HG02852 (cell line): ENCODE measurements around the gene TUBA8.
"Not testable (repeated sequence)": the region's sequence is repeated elsewhere in the genome, so short reads cannot be mapped to it uniquely, and the experiment has no call there.

Source experiments
- ATAC-seq: cut with Tn5 transposase; IDR thresholded peaks from one replicate; pipeline ENCODE4 v1.9.1; 2021; ENCODE audit warnings: mild to moderate bottlenecking, moderate library complexity; ENCODE audit not compliant: unreplicated experiment

The TUBA8 gene

DNA sequence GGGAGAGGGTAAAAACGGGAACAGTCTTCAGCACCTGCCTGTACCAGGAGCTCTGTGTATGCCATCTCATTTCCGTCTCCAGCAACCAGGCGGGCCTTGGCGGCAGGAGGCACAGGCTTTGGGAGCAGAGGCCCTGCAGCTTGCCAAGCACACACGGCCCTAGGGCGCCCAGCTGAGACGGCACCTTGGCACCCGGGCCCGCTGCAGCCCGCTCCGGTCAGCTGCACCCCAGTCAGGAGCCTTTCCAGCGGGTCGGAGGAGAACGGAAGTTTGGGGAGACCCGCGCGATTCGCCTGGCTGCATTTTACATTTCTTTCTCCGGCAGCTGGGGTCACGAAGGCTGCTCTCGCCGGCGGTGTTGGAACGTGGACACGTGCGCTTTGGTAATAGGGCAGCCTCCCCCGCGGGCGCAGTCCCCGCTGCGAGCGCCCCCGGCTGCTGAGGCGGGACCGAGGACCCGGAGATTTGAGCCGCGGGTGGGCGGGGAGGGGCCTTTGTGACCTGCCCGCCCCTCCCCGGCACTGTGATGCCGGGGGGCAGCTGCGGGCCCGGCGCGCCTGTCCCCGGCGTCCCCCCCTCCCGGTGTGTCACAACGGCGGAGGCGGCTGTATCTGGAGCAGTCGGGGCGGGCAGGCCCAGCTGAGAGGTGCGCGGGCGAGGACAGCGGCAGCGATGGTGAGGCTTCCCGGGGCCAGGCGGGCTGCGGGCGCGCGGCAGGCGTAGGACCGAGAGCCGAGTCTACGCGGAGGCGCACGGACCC is at the start of gene TUBA8:
Gene TUBA8, plus strand, starts transcription at position 616 of the 760 bp plus-strand sequence. Its CDS starts 57 bp downstream, at position 673.
- no peak for ATAC-seq

DNA sequence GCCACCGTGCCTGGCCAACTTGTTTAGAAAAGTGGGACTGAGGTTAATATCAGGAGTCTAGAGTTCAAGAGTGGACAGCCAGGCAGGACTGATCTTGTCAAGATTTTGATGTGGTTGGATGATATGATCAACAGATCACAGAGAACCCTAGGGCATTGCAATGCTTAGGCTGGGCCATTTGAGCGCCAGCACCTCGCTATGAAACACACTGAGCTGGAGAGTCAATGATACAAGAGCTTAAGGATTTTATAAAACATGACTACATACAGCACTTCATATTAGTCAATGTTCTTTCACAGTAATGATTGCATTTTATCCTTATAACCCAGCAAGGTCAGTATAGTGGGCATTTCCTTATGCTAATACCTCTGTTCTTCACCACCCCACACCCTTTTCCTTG is 48.2 kb upstream of the TUBA8 start:
- ATAC-seq: no peak

DNA sequence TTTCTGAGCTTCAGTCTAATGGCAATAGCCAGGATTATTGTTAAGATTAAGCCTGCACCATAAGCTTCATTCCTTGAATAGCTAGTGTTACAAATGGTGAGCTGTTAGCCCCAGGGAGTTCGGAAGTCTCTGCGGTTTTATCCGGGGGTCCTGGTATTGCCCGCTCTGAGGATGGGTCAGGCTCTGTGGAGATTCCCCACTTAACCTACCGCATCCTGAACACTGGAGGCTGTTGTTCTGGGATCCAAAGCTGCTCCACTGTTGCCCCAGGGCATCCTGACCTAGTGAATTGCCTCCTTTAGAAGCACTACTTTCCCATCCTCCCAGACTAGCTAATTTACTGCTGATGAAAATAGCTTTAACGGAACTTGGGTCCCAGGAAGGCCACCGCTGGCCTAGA is 47.3 kb upstream of the TUBA8 start:
- ATAC-seq: no peak

DNA sequence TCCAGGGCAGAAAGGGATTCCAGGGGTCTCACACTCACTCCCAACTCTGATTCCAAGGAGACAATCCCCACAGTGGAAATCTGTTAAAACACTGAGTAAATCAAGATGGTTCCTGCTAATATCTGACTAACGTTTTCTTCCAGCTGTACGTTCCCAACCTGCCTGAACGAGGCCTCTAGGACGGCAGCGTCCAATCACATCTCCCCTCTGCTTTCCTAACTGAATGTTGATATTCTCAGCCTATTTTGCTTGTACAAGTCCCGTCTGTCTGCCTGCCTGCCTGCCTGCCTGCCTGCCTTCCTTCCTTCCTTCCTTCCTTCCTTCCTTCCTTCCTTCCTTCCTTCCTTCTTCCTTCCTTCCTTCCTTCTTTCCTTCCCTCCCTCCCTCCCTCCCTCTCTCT is 46.9 kb upstream of the TUBA8 start:
- not testable (repeated sequence) for ATAC-seq

DNA sequence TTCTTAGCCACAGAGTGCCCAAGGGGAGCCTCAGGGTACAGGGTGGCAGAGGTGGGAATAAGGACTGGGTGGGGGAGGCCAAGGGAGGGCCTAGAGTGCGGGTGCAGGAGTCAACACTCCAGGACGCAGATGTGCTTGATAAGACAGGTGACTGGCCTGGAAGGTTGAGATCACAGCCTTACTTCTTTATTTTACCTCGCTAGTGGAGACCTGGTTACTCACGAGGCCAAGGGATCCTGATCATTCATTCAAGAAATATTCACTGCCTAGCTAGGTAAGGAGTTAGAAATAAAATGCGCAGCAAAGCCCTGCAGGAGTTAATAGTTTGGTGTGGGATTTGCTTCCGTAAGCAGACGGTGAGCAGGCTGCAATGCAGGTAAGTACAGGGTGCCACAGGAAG is 46.0 kb upstream of the TUBA8 start:
- no peak for ATAC-seq

DNA sequence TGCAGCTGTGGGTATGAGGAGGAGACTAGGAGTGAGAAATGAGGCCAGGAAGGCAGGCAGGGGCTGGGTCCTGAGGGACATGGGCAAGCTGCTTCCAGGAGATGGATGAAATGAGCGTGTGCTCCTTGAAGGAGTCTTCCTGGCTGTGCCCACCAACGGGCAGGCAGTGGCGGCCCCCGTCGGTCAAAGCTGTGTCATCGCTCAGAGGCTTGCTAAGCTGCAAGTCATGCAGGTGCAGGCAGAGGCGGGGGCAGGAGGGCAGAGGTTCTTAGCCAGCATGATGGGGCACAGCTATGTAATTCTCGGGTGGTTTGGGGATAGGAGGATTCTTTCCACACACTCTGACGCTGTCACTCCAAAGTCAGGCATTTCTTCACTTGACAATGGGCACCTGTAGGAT is 45.4 kb upstream of the TUBA8 start:
- no peak for ATAC-seq

DNA sequence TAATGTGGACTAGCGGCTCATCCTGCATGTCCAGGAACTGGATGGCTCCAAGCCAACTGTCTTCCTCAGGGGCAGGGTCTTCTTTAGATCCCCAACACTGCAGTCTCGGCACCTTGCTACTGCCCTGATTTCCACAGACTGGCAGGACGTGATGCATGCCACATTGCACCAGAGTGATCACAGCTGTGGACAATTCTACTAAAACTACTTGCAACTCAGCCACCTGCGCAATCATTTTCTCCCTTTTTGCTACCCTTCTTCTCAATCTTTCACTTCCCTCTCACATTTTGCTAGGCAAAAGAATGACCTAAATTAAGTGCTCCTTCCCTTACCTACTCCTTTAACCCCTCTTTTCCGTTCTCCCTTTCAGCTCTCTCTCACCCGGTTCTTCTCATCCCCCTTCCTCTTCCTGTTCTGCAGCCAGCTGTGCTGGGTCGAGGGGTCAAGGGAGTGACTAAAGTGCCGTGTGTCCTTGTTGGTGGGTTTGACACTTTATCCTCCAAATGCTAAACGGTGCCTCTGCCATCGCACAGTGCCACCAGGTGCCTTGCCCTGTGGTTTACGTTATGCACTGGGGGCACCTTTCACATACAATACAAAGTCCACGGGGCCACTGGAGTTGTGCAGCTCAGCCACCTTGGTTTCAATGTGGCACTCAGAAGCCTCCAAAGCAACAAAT is 44.3 kb upstream of the TUBA8 start:
- ATAC-seq: no peak

DNA sequence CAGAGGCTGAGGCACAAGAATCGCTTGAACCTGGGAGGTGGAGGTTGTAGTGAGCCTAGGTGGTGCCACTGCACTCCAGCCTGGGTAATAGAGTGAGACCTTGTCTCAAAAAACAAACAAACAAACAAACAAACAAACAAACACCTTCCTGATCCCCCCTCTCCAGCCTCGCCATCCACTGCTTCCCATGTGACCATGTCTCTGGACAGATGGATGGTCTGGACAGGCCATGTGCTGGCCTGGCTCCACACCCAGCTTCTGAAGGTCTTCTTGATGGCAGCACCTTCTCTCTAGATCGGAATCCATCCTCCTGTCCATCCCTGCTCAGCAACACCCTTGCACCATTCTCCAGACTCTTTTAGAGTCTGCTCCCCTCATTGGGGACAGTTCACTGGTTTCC is 43.5 kb upstream of the TUBA8 start:
- ATAC-seq: no peak

DNA sequence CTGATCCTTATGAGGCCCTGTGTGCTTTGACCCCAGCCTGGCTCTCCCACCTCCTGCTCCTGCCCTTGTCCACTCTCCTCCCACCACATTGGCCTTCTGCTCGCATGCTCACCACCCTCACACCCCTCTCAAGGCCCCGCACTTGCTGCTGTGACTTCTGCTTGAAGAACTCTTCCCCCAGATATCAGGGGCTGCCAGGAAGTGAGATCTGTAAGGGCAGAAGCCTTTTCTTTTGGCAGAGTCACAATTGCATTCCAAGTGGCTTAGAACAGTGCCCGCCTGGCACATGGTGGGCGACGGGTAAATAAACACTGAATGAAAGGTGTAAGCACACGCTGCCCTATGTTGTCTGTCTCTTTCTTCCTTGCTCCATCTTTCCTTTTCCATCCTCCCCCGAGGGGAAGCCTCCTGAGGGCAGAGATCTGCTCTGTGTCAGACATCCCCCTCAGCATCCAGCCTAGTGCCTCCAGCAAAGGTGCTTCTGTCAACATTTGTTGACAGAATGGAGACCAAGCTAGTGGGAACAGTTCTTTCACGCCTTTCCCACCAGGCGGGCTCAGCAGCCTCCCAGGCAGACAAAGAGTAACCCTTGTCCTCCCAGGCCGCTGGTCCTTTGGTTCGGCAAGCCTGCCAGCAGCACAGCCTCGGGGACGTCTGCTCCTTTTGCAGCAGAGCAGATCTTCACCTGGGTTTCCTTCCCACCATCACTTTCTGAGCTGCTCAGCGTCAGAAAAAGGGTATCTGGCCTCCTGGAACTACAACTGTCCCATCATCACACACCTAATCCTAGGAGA is 42.9 kb upstream of the TUBA8 start:
- ATAC-seq: no peak

DNA sequence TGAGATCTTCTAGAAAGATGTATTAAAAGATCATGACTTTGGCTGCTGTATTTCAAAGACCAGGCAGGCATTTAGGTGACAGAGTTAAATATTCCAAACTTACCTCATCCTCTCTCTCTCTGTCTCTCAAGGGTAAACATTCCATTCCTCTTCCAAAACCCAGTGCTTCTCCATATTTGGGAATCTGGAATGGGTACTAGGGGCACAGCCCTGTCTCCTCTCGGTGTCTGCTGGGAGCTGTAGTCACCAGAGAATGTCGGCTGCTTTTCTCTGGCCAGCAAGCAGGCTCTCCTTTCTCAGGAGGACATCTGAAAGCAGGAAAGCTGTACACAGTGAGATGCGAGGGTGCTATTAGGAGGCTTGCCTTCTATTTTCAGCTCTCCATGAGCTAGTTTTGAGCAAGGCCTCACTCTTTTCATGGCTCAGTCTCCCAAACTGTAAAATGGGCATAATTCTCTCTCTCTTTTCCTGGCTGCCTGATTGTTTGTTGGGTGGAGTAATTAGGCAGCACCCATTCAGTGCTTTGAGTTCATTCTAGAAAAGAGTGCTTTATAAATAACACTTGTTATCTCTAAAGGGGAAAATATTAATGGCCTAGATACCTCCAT is 42.1 kb upstream of the TUBA8 start:
- ATAC-seq: no peak

DNA sequence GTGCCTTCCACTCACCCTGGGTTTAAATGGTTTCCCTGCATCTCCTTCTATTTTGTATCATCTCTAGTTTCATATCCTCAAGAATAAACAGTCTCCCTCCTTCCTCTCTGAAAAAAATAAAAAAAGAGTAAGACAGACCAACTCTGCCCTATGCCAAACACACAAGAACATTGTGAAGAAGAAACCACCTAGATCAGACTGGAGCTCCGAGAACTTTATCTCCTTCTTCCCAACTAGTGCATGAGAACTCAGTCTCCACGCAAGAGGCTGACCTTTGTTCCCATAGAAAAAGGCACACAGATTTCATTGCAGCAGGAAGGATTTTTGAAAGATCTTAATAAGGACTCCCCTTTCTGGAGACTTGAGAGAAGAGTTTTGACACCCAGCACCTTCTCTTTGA is 41.6 kb upstream of the TUBA8 start:
- no peak for ATAC-seq

DNA sequence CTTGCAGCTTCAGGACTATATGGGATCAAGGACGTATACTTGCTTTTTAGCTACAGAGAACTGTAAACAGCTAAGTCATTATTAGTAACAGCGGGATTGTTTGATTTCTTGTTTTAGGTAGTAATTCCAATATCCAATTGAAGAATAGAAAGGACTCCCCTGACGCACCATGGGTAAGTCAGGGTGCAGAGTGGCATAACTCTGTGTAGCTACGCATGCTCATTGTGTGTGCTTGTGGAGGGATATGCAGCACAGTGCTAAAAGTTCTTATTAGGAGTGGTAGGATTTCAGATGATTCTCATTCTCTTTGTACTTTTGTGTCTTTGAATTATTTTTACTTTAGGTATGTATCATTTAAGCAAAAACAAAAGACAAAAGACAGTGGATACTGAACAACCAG is 40.6 kb upstream of the TUBA8 start:
- ATAC-seq: no peak

DNA sequence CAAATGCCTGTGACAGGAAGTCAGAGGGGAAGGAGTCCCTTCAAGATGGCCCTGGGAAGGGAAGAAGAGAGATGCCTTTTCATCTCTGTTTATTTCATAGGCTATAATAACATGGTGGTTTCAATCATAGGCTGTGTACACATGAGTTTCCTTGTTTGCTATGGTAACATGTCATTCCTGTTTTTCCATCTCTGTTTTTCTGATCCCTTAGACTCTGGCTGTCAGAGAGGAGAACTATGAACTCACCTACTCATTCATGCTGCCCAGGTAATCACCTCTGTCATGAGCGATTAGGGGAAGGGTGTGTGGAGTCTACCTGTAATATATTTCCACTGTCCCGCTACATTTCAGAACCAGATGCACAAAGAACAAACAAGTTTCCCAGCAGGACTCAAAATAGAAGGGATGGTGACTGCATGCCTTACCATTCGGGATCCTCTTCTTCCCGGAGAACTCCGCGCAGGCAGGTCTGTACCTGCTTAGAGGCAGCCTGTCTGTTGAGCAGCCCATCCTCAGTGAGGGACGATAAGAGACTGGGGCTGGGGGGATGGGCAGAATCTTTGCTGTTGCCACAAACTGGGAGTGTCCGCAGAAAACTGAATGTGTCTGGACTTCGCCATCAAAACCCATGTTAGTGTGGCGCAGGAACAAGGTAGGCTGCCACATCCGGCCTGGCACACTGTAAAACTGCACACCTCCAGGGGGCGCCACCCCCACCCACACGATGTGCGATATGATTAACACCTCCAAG is 39.9 kb upstream of the TUBA8 start:
- ATAC-seq: no peak

DNA sequence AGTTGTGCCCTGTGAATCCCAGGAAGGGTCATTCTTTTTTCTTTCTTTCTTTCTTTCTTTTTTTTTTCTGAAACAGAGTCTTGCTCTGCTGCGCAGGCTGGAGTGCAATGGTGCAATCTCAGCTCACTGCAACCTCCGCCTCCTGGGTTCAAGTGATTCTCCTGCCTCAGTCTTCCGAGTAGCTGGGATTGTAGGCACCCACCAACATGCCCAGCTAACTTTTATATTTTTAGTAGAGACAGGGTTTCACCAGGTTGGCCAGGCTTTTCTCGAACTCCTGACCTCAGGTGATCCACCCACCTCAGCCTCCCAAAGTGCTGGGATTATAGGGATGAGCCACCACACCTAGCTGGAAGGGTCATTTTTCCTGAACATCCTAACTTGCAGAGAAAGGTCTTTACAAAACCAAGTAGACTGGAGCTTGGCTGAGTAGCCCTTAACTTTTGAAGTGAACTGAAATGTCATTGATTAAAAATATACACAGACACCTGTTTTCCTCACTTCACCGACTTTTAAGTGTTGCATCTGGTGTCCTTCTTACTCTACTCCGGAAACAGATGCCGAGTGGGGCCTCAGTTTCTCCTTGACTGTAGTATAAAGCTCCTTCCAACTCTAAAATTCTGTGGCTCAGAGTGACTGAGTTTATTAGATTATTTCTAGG is 39.2 kb upstream of the TUBA8 start:
- ATAC-seq: not testable (repeated sequence)

DNA sequence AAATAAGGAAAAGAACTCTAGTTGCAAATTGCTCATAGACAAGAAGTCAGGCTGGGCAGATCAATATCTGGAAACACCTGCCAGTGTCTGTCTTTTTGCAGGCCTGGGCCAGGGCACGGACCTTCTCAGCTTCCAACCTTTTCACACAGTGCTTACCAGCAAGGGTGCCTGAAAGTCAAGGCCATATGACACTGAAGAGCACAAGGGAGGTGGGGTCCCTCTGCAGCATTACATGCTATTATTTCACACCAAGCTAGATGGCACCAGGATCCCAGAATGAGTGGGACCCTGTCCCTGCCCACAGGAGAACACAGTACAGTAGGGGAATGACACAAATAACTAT is 38.7 kb upstream of the TUBA8 start:
- no peak for ATAC-seq

DNA sequence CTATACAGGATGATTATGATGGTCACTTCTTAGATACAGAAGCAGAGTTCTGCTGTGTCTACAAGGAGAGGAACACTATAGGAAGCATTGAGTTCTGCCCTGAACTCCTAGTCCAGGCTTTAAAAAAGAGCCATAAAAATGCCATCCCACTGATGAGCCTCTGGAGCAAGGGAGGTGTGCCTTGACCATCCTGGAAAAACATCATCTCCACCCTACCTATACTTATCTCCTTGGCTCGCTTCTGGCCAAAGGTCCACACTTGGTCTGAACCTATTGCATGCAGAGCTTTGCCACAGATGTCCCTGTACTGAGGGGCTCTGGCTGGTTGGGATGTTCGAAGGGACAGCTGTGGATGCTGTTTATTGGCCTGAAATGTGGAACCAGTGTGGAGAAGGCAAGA is 37.1 kb upstream of the TUBA8 start:
- no peak for ATAC-seq

DNA sequence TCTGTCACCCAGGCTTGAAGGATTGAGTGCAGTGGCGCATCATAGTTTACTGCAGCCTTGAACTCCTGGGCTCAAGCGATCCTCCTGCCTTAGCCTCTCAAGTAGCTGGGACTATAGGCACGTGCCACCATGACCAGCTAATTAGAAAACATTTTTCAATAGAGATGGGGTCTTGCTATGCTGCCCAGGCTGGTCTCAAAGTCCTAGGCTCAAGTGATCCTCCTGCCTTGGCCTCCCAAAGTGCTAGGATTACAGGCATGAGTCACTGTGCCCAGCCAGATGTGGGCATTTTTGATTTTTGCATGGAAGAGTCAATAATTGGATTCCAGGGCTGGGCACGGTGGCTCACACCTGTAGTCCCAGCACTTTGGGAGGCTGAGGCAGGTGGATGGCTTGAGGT is 36.7 kb upstream of the TUBA8 start:
- not testable (repeated sequence) for ATAC-seq

DNA sequence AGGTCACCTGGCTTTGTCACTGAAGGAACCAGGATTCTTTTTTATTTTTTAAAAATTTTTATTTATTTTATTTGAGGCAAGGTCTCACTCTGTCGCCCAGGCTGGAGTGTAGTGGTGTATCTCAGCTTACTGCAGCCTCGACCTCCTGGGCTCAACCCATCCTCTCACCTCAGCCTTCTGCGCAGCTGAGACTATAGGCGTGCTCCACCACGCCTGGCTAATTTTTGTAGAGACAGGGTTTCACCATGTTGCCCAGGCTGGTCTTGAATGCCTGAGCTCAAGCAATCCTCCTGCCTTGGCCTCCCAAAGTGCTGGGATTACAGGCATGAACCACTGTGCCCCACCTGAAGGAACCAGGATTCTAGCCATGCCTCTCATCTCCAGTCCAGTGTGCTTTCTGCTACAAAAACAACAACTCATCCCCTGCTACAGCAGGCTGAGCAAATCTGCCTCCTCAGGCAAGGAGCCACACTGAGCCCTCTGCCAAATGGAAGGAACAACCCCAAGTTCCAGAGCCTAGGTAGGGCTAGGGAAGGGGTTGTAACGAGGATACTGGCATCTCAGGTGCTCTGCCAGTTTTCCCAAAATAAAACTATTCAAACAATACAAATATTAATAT is 35.4 kb upstream of the TUBA8 start:
- no peak for ATAC-seq

DNA sequence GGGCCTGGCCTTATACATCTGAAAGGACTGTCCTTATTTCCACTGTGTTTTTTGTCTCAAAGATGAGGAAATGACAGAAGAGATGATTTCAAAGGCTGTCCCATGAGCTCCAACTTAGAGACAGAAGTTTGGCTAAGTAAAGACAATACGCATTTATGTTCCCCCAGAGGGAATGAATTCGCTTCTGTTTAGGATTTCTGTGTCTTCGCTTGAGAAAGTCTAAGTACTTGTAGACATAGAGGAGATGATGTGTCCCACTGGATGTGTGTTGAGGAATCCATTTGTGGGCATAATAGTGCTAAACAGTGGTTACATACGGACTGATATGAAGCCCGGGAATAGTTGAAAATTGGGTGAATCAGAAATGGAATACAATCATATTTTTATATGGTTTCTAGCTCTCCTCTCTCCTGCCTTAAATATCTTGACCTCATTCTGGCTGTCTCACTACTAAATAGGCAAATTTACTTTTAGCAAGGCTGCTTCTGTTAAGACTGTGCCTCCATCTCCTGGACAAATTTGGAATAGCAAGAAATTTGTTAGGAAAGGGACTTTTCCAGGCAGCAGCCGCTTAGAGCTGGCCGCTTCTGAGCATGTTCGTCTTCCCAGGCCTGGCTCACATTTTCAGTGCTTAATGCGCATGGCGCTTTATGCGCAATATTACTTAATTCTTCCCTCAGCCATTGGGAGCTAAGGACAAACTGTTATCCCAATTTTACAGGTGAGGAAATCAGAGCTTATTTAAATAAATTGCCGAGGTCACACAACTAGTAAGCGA is 34.7 kb upstream of the TUBA8 start:
- ATAC-seq: no peak
